ENCODE measurements around the gene DLG2.

GRCh38 chr11:84681456-84681855, 945.7 kb downstream of the DLG2 start:
- TF ChIP-seq POLR2A (IDR thresholded peaks at IDR 0.05) (no peak), EP300 (IDR thresholded peaks at IDR 0.05) (no peak)
- TF ChIP-seq, protein P1, sequence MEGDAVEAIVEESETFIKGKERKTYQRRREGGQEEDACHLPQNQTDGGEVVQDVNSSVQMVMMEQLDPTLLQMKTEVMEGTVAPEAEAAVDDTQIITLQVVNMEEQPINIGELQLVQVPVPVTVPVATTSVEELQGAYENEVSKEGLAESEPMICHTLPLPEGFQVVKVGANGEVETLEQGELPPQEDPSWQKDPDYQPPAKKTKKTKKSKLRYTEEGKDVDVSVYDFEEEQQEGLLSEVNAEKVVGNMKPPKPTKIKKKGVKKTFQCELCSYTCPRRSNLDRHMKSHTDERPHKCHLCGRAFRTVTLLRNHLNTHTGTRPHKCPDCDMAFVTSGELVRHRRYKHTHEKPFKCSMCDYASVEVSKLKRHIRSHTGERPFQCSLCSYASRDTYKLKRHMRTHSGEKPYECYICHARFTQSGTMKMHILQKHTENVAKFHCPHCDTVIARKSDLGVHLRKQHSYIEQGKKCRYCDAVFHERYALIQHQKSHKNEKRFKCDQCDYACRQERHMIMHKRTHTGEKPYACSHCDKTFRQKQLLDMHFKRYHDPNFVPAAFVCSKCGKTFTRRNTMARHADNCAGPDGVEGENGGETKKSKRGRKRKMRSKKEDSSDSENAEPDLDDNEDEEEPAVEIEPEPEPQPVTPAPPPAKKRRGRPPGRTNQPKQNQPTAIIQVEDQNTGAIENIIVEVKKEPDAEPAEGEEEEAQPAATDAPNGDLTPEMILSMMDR (IDR thresholded peaks at IDR 0.05): no peak
